Loucy (cell line): ENCODE measurements around the gene RGMB.

Source experiments
- H2AFZ ChIP-seq: fragments of 200-600 bp; sonication (generic); 2 replicates; pipeline ENCODE4 v1.6.0; 2016; ENCODE audit warnings: antibody characterized with exemption, mild to moderate bottlenecking, low read length, moderate library complexity
- H3F3A ChIP-seq: fragments of 200-600 bp; 2 replicates; pipeline ENCODE4 v1.6.0; 2016; ENCODE audit warnings: antibody characterized with exemption, low read depth, mild to moderate bottlenecking
- H3K27me3 ChIP-seq: fragments of 200-600 bp; sonication (generic); 2 replicates; pipeline ENCODE4 v1.6.1; 2014; ENCODE audit warnings: low read length, mild to moderate bottlenecking; ENCODE audit not compliant: insufficient read depth, poor library complexity, severe bottlenecking
- H3K36me3 ChIP-seq: fragments of 200-600 bp; sonication (generic); 2 replicates; pipeline ENCODE4 v1.6.1; 2016; ENCODE audit warnings: low read length; ENCODE audit not compliant: insufficient read depth
- H3K4me1 ChIP-seq: fragments of 200-600 bp; sonication (generic); 2 replicates; pipeline ENCODE4 v1.5.1; 2014; ENCODE audit warnings: low read length, mild to moderate bottlenecking; ENCODE audit not compliant: insufficient read depth, poor library complexity, severe bottlenecking
- H3K4me2 ChIP-seq: fragments of 200-600 bp; sonication (generic); 2 replicates; pipeline ENCODE4 v1.6.0; 2014; ENCODE audit warnings: antibody characterized with exemption, low read length, low read depth, mild to moderate bottlenecking; ENCODE audit not compliant: poor library complexity, severe bottlenecking
- H3K4me3 ChIP-seq: fragments of 200-600 bp; sonication (generic); 2 replicates; pipeline ENCODE4 v1.5.1; 2014; ENCODE audit warnings: low read length, mild to moderate bottlenecking, mixed read lengths; ENCODE audit not compliant: poor library complexity, severe bottlenecking
- H3K79me2 ChIP-seq: fragments of 200-600 bp; sonication (generic); 2 replicates; pipeline ENCODE4 v1.6.1; 2014; ENCODE audit warnings: low read length; ENCODE audit not compliant: insufficient read depth
- H3K9ac ChIP-seq: fragments of 200-600 bp; sonication (generic); 2 replicates; pipeline ENCODE4 v1.6.0; 2014; ENCODE audit warnings: mild to moderate bottlenecking, low read depth, low read length, moderate library complexity; ENCODE audit not compliant: poor library complexity, severe bottlenecking
- H3K9me2 ChIP-seq: fragments of 200-600 bp; sonication (generic); replicated peaks from 2 replicates; pipeline ENCODE4 v1.6.1; 2016; ENCODE audit warnings: low read depth, low read length, mixed read lengths
- H3K9me3 ChIP-seq: fragments of 200-600 bp; sonication (generic); 2 replicates; pipeline ENCODE4 v1.6.1; 2014; ENCODE audit warnings: mild to moderate bottlenecking, antibody characterized with exemption, low read length, low read depth; ENCODE audit not compliant: insufficient read depth
- H4K20me1 ChIP-seq: fragments of 200-600 bp; sonication (generic); 2 replicates; pipeline ENCODE4 v1.6.0; 2014; ENCODE audit warnings: antibody characterized with exemption, low read length, mild to moderate bottlenecking; ENCODE audit not compliant: insufficient read depth, poor library complexity, severe bottlenecking
- EZH2phosphoT487 ChIP-seq: fragments of 200-600 bp; IDR thresholded peaks from 2 replicates; pipeline ENCODE4 v1.6.1; 2018; ENCODE audit warnings: antibody characterized with exemption, mild to moderate bottlenecking, moderate library complexity, borderline replicate concordance
- TF ChIP-seq, protein P1 (sequence below): fragments of 200-600 bp; sonication (generic); conservative IDR thresholded peaks from 2 replicates; pipeline ENCODE4 v1.5.1; 2014; ENCODE audit warnings: mild to moderate bottlenecking, antibody characterized with exemption, low read length

The RGMB gene

DNA sequence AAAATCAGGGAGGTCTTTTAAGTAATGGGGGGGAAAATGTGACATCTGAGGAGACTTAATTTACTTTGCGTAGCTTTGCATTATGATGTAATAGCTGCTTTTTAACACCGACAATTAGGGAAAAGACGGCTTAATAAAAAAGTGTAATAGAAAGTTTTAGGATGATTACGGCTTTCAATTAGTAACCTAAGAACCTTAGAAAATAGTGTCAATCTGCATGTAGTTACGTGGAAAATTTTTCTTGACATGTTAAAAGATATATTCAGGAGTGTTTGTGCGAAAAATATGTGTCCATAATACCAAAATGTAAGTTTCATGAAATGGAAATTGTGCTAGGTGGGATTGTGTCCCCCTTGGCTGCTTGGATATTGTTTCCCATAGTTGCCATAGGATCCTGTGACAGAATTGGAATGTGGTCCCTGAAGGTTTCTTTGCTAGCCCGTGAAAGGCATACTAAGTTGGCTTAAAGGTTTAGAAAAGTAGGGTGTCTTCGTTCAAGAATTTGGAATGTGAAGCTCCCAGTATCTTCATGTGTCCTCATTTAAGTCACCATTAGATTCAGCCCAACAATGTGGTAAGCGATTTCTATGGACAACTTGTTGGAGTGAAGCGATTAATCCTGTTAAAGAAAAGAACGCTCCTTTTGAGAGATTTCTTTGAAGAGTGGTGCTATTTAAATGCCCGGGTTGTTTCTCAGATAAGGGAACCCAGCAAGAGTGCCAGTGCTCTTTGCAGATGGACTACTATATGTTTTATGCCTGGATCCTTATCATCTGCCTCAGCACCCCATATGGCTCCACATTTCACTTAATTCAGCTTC lies 2.0 kb downstream of the RGMB start:
- H3K36me3 ChIP-seq = no peaks in the 10 kb centered on the region
- no peaks in the 10 kb centered on the region for H3F3A ChIP-seq
- TF ChIP-seq, protein P1, sequence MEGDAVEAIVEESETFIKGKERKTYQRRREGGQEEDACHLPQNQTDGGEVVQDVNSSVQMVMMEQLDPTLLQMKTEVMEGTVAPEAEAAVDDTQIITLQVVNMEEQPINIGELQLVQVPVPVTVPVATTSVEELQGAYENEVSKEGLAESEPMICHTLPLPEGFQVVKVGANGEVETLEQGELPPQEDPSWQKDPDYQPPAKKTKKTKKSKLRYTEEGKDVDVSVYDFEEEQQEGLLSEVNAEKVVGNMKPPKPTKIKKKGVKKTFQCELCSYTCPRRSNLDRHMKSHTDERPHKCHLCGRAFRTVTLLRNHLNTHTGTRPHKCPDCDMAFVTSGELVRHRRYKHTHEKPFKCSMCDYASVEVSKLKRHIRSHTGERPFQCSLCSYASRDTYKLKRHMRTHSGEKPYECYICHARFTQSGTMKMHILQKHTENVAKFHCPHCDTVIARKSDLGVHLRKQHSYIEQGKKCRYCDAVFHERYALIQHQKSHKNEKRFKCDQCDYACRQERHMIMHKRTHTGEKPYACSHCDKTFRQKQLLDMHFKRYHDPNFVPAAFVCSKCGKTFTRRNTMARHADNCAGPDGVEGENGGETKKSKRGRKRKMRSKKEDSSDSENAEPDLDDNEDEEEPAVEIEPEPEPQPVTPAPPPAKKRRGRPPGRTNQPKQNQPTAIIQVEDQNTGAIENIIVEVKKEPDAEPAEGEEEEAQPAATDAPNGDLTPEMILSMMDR = no peak
- no peak for TF ChIP-seq EZH2phosphoT487
- H2AFZ ChIP-seq = no peak overlapping the region
- no peaks in the 10 kb centered on the region for H3K9me2 ChIP-seq
- no peak overlapping the region for H3K4me2 ChIP-seq
- H3K4me3 ChIP-seq = no peak overlapping the region
- no peaks in the 10 kb centered on the region for H3K79me2 ChIP-seq
- H3K9me3 ChIP-seq = no peaks in the 10 kb centered on the region
- H4K20me1 ChIP-seq = no peaks in the 10 kb centered on the region
- H3K9ac ChIP-seq = no peak overlapping the region
- H3K27me3 ChIP-seq = peaks cover 25% of the 10 kb centered on the region
- H3K4me1 ChIP-seq = peaks cover 9% of the 10 kb centered on the region

DNA sequence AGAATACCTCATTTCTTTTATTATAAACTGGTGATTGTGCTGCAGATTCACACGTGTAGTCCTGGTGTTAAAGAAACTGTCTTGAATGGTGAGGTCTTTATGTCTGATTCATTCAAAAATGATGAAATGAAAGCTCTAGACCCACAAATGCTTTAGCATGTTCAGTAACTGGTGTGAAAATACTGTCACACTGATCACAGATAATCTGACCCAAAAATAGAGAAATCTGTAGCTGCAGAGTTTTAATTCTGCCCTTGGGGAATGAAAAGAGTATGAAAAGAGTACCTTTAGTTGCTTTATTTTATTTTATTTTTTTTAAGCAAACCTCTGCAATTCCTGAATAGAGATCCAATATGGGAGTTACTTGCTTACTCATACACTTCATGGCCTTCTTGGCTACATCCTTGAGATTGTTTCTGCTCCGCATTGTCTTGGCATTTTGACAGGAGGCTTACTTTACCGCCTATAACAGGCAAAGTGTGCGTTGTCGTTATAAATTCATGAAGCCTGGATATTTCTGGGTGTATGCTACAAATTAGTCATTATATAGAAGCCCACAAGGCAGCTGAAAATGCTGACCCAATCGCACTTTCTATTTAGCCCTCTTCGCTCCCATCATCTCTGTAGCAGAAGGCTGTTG lies 2.7 kb downstream of the RGMB start:
- no peaks in the 10 kb centered on the region for H3F3A ChIP-seq
- H3K9me3 ChIP-seq = no peaks in the 10 kb centered on the region
- H3K4me1 ChIP-seq = peaks cover 2% of the 10 kb centered on the region
- H3K9ac ChIP-seq = no peak overlapping the region
- no peaks in the 10 kb centered on the region for H3K79me2 ChIP-seq
- H3K9me2 ChIP-seq = no peaks in the 10 kb centered on the region
- H2AFZ ChIP-seq = no peak overlapping the region
- H4K20me1 ChIP-seq = no peaks in the 10 kb centered on the region
- TF ChIP-seq EZH2phosphoT487 = no peak
- TF ChIP-seq, protein P1 = no peak
- H3K4me3 ChIP-seq = no peak overlapping the region
- no peak overlapping the region for H3K4me2 ChIP-seq
- H3K27me3 ChIP-seq = peaks cover 25% of the 10 kb centered on the region
- no peaks in the 10 kb centered on the region for H3K36me3 ChIP-seq

DNA sequence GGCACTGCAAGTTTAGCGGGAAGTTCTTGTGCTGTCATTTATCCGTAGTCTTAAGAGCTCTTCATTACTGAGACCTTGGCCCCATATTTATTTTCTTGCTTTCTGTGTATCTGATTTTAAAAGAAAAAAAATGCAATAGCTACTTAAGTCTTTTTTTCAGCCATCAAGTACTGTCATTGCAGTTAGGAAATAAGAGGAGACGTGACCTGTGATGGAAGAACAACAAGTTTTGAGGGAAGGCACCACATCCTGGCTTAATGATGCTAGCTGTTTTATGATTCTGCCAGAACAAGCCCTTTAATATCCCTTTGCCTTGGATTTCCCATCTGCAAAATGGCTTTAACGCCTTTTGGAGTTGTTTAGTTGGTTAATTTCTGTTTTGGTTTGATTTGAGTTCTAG lies 3.8 kb downstream of the RGMB start:
- H2AFZ ChIP-seq = no peak overlapping the region
- H3K9ac ChIP-seq = no peak overlapping the region
- no peaks in the 10 kb centered on the region for H3K4me1 ChIP-seq
- H3K27me3 ChIP-seq = peaks cover 25% of the 10 kb centered on the region
- H4K20me1 ChIP-seq = no peaks in the 10 kb centered on the region
- no peaks in the 10 kb centered on the region for H3K9me3 ChIP-seq
- no peak overlapping the region for H3K4me3 ChIP-seq
- no peak overlapping the region for H3K4me2 ChIP-seq
- TF ChIP-seq EZH2phosphoT487 = no peak
- TF ChIP-seq, protein P1 = no peak
- H3K9me2 ChIP-seq = no peaks in the 10 kb centered on the region
- no peaks in the 10 kb centered on the region for H3K79me2 ChIP-seq
- no peaks in the 10 kb centered on the region for H3K36me3 ChIP-seq
- H3F3A ChIP-seq = no peaks in the 10 kb centered on the region
